Colonic mucosa (tissue), 4 donors: ENCODE data around the gene ADCY10. TPM values are rescaled to one million over a fixed set of nuclear protein-coding genes. Genes with fewer than 3 reads are reported as not detected.
"Not testable (repeated sequence)": the region's sequence is repeated elsewhere in the genome, so short reads cannot be mapped to it uniquely, and the experiment has no call there.

Experiments used
- DNase-seq: peaks from one replicate; pipeline ENCODE4 v3.0.0-alpha.2; 2020
- H3K27ac ChIP-seq: fragments of 200-600 bp; one replicate; pipeline ENCODE4 v1.8.0; 2021
- H3K27me3 ChIP-seq: fragments of 200-600 bp; one replicate; pipeline ENCODE4 v1.8.0; 2021
- H3K36me3 ChIP-seq: fragments of 200-600 bp; one replicate; pipeline ENCODE4 v1.8.0; 2021
- H3K4me1 ChIP-seq: fragments of 200-600 bp; one replicate; pipeline ENCODE4 v1.8.0; 2021; ENCODE audit warnings: mild to moderate bottlenecking
- H3K4me3 ChIP-seq: fragments of 200-600 bp; one replicate; pipeline ENCODE4 v1.8.0; 2021
- H3K9ac ChIP-seq, 2 donors: one replicate each; pipeline ENCODE4 v1.7.0; 2013; ENCODE audit warnings: control low read depth in 2 of 2, low read depth in 2 of 2, low read length in 2 of 2
- H3K9me3 ChIP-seq: fragments of 200-600 bp; one replicate; pipeline ENCODE4 v1.8.0; 2021
- intact Hi-C: fragments of 100-400 bp; cut with DNase I; formaldehyde crosslinking; loops from one replicate; pipeline ENCODE4 v1.14.1; 2022
- total RNA-seq, 2 donors: library from RNA; stranded (reverse); fragmentation: NEBNext Ultra II Directional in 1 of 2; extraction: Animal tissue kit (Norgen Biotek cat#: 25700) in 1 of 2; gene quantifications; one replicate each; pipeline ENCODE4 v1.2.1, GENCODE V29; 2021
- TF ChIP-seq, protein P1 (sequence below): fragments of 200-600 bp; IDR thresholded peaks from one replicate; pipeline ENCODE4 v1.8.0; 2022; ENCODE audit warnings: antibody characterized with exemption, mild to moderate bottlenecking
- donor health status: healthy.
- donor health status: DM: no; HTN: no; CAD: no.
- donor health status: DM: no; HTN: no; CAD: no.

The ADCY10 gene
- total RNA-seq, 2 donors from 2014 or later: 0.64 to 1.6 TPM

DNA sequence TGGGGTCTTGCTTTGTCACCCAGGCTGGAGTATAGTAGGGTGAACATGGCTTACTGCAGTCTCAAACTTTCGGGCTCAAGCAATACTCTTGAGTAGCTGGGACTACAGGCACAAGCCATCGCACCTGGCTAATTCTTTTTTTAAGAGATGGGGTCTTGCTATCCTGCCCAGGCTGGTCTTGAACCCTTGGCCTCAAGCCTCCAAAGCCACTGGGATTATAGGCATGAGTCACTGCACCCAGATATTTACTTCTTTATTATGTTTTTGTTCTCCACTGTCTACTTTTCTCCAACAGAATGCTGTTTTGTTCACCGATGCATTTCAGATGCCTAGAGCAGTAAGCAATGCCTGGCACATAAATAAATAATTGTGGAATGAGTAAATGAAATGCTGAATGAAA lies 72.4 kb downstream of the ADCY10 start:
- Histone ChIP-seq H3K36me3 (no peaks in the 10 kb centered on the region), H3K27me3 (no peaks in the 10 kb centered on the region), H3K4me1 (no peaks in the 10 kb centered on the region), H3K4me3 (no peak overlapping the region), H3K27ac (no peak overlapping the region), H3K9ac (no peak overlapping the region), H3K9me3 (no peaks in the 10 kb centered on the region)
- no peak for DNase-seq
- TF ChIP-seq, protein P1, sequence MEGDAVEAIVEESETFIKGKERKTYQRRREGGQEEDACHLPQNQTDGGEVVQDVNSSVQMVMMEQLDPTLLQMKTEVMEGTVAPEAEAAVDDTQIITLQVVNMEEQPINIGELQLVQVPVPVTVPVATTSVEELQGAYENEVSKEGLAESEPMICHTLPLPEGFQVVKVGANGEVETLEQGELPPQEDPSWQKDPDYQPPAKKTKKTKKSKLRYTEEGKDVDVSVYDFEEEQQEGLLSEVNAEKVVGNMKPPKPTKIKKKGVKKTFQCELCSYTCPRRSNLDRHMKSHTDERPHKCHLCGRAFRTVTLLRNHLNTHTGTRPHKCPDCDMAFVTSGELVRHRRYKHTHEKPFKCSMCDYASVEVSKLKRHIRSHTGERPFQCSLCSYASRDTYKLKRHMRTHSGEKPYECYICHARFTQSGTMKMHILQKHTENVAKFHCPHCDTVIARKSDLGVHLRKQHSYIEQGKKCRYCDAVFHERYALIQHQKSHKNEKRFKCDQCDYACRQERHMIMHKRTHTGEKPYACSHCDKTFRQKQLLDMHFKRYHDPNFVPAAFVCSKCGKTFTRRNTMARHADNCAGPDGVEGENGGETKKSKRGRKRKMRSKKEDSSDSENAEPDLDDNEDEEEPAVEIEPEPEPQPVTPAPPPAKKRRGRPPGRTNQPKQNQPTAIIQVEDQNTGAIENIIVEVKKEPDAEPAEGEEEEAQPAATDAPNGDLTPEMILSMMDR: no peak
- intact Hi-C loops: no loop called here

DNA sequence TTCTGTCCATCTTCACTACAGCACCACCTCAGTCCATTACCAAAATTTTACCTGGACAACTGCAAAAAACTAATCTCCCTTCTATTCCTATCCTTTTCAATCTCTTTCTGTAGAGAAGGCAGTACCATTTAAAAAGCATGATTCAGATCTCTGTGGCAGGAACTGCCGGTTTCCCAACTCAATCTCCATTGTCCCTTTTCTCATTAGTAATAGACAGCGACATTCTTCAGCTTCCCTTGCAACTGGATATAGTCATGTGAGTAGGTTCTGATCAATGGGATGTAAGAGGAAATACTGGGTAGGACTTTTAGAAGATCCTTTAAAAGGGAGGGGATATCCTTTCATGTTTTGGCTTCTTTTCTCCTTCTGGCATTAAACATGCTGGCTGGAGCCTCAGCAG lies 74.9 kb downstream of the ADCY10 start:
- Histone ChIP-seq H3K9ac (no peak overlapping the region), H3K36me3 (no peaks in the 10 kb centered on the region), H3K4me1 (no peaks in the 10 kb centered on the region), H3K27me3 (no peaks in the 10 kb centered on the region), H3K9me3 (no peaks in the 10 kb centered on the region), H3K4me3 (no peak overlapping the region), H3K27ac (no peak overlapping the region)
- intact Hi-C loops: no loop called here
- no peak for DNase-seq
- TF ChIP-seq, protein P1: no peak

DNA sequence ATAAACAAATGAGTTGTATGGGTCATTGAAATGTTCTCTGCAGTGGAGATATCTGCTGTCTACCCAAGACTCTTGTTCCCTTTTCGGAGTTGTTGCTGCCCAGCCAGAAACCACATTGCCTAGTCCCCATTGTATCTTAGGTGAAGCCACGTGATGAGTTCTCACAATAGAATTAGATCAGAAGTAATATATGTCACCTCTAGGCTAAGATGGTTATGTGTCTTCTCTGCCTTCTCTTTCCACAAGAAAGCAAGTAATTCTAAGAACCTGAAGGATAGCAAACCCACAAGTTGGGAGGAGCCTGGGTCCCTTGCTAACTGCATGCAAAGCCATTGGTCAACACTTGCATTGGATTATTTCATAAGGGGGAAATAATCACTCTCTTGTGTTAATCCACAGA lies 76.6 kb downstream of the ADCY10 start:
- TF ChIP-seq, protein P1: no peak
- Histone ChIP-seq H3K4me3 (no peak overlapping the region), H3K36me3 (no peaks in the 10 kb centered on the region), H3K27ac (no peak overlapping the region), H3K9me3 (no peaks in the 10 kb centered on the region), H3K9ac (no peak overlapping the region), H3K27me3 (no peaks in the 10 kb centered on the region), H3K4me1 (no peaks in the 10 kb centered on the region)
- DNase-seq: no peak
- intact Hi-C loops: no loop called here

DNA sequence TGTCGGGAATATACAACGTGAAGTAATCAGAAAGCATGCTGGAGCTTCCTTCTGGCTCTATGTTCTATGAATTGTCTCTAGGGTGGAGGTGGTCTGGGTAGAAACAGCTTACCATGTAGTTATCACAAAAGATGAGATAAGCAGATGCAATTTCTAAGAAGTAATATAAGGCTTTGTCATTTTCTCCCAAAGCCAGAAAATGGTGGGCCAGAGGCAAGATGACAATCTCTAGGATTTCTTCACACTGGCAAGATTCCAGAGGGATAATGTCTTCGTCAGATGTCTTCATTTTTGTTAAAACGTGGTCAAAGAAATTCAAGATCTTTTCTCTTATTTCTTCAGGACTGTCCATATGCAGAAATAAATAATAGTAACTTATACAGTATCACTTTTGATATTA lies 77.7 kb downstream of the ADCY10 start:
- H3K9ac ChIP-seq: no peak overlapping the region
- DNase-seq: no peak
- no peaks in the 10 kb centered on the region for H3K9me3 ChIP-seq
- H3K4me1 ChIP-seq: no peaks in the 10 kb centered on the region
- H3K27ac ChIP-seq: no peak overlapping the region
- no peaks in the 10 kb centered on the region for H3K27me3 ChIP-seq
- TF ChIP-seq, protein P1: no peak
- H3K36me3 ChIP-seq: no peaks in the 10 kb centered on the region
- H3K4me3 ChIP-seq: no peak overlapping the region
- intact Hi-C loops: no loop called here

DNA sequence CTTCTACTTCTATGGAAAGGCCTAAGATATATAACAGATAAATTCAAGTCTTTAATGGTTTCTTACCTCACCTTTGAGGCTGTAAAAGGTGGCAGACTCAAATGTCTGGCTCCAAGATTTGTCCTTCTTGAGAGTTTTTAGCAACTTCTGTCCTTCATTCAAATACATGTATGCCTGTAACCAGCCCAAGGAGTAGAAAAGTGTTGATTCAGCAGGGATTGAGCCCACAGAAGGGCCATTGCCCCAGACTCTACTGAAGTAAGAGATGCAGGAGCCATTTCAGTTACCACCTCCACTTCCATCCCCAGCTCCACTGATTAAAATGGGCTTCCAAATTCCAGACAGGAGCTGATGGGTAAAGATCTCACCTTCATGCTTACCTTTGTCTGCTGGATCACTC lies 80.0 kb downstream of the ADCY10 start:
- H3K4me1 ChIP-seq: no peaks in the 10 kb centered on the region
- TF ChIP-seq, protein P1: no peak
- no peak overlapping the region for H3K9ac ChIP-seq
- H3K27ac ChIP-seq: no peak overlapping the region
- no peaks in the 10 kb centered on the region for H3K27me3 ChIP-seq
- no peaks in the 10 kb centered on the region for H3K36me3 ChIP-seq
- intact Hi-C loops: no loop called here
- DNase-seq: no peak
- H3K4me3 ChIP-seq: no peak overlapping the region
- no peaks in the 10 kb centered on the region for H3K9me3 ChIP-seq

DNA sequence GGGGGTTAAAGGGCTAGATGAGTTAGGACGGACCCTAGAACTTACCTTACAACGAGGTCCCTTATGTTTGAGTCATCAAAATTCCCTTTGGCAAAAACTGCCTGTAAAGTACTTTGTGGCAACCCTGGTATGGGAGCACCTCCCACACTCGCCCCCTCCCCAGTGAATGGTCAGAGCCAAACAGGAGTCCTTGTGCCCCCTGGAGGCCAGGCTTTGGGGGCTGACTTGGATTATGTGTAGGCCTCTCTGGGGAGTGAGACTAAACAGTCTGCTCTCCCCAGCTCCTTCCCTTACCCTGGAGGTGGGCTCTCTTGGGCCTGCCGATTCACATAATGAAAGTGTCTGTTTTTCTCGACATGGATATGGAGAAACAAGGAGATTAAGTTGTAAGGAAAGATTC lies 81.2 kb downstream of the ADCY10 start:
- no peaks in the 10 kb centered on the region for H3K9me3 ChIP-seq
- no peak overlapping the region for H3K9ac ChIP-seq
- no peaks in the 10 kb centered on the region for H3K27me3 ChIP-seq
- no peak overlapping the region for H3K27ac ChIP-seq
- DNase-seq: no peak
- intact Hi-C loops: no loop called here
- H3K4me3 ChIP-seq: no peak overlapping the region
- H3K36me3 ChIP-seq: no peaks in the 10 kb centered on the region
- TF ChIP-seq, protein P1: no peak
- no peaks in the 10 kb centered on the region for H3K4me1 ChIP-seq

DNA sequence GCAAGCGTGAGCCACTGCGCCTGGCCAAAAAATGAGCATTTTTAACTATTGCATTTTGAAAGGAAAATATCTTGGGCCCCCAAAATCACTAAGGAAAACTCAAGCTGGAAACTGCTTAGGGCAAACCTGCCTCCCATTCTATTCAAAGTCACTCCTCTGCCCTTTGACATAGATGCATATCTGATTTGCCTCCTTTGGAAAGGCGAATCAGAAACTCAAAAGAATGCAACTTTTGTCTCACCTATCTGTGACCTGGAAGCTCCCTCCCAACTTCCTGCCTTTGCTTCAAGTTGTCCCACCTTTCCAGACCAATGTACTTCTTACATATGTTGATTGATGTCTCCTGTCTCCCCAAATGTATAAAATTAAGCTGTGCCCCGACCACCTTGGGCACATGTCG lies 83.3 kb downstream of the ADCY10 start:
- H3K4me1 ChIP-seq, DNase-seq, H3K4me3 ChIP-seq, H3K27me3 ChIP-seq, H3K27ac ChIP-seq, H3K36me3 ChIP-seq, H3K9me3 ChIP-seq, H3K9ac ChIP-seq, intact Hi-C loops: not testable (repeated sequence)
